K562 (cell line): ENCODE data around the gene AK4. TPM values are rescaled to one million over a fixed set of nuclear protein-coding genes. Genes with fewer than 3 reads are reported as not detected.

Source experiments
- CEBPB ChIP-seq: fragments of 450-650 bp; IDR thresholded peaks from 2 replicates; pipeline ENCODE4 v1.6.1; 2016; ENCODE audit warnings: missing genetic modification characterization, missing compliant biosample characterization
- FOXM1 ChIP-seq, 2 experiments: fragments of 450-650 bp in 1 of 2; sonication (generic) in 1 of 2; formaldehyde crosslinking in 1 of 2; IDR thresholded peaks; 2 replicates each; pipeline versions ENCODE4 v1.6.1 to v1.9.0; 2017 to 2022; ENCODE audit warnings: low read depth in 2 of 2, mild to moderate bottlenecking in 2 of 2, missing genetic modification reagents in 1 of 2, moderate library complexity in 1 of 2
- FOXP1 ChIP-seq: sonication (generic); formaldehyde crosslinking; IDR thresholded peaks from 2 replicates; pipeline ENCODE4 v1.8.0; 2022; ENCODE audit warnings: mild to moderate bottlenecking, missing genetic modification reagents
- KAT2B ChIP-seq: IDR thresholded peaks from one replicate; pipeline ENCODE4 v1.6.1; 2012; ENCODE audit warnings: low read depth, mild to moderate bottlenecking, control low read depth, inconsistent platforms, low read length, moderate library complexity
- MAZ ChIP-seq, 2 experiments: fragments of 450-650 bp in 1 of 2; sonication (generic) in 1 of 2; formaldehyde crosslinking; IDR thresholded peaks in 1 of 2; conservative IDR thresholded peaks in 1 of 2; 2 replicates each; pipeline versions ENCODE4 v1.4.0 to v1.5.0; 2020; ENCODE audit warnings: mild to moderate bottlenecking in 1 of 2, missing genetic modification reagents in 1 of 2
- NR2C2 ChIP-seq, 2 experiments: fragments of 200-800 bp in 1 of 2; sonication (Bioruptor generic) in 1 of 2; sonication (generic) in 1 of 2; formaldehyde crosslinking in 1 of 2; IDR thresholded peaks; 2 replicates each; pipeline versions ENCODE4 v1.6.1 to v1.8.0; 2016 to 2022; ENCODE audit warnings: mild to moderate bottlenecking in 1 of 2, missing compliant biosample characterization in 1 of 2, missing genetic modification characterization in 1 of 2, missing genetic modification reagents in 1 of 2
- POLR2A ChIP-seq: fragments of 450-650 bp; conservative IDR thresholded peaks from 2 replicates; pipeline ENCODE4 v1.6.1; 2016
- POLR2H ChIP-seq: IDR thresholded peaks from 2 replicates; pipeline ENCODE4 v1.6.1; 2016; ENCODE audit warnings: missing genetic modification characterization, low read depth, mild to moderate bottlenecking, control low read depth, missing compliant biosample characterization, moderate library complexity
- PURB ChIP-seq: sonication (generic); formaldehyde crosslinking; IDR thresholded peaks from 2 replicates; pipeline ENCODE4 v1.9.0; 2021; ENCODE audit warnings: low read depth, mild to moderate bottlenecking, missing genetic modification reagents
- PYGO2 ChIP-seq: fragments of 450-650 bp; IDR thresholded peaks from 2 replicates; pipeline ENCODE4 v1.6.1; 2016; ENCODE audit warnings: mild to moderate bottlenecking, missing genetic modification characterization, moderate library complexity, missing compliant biosample characterization
- SAFB2 ChIP-seq: fragments of 200-400 bp; formaldehyde crosslinking; IDR thresholded peaks from 2 replicates; pipeline ENCODE4 v1.6.1; 2018; ENCODE audit warnings: borderline replicate concordance, low read length, low read depth, moderate library complexity; ENCODE audit not compliant: severe bottlenecking
- SIX5 ChIP-seq, 2 experiments: IDR thresholded peaks; 2 replicates each; pipeline ENCODE4 v1.6.1; 2011; ENCODE audit warnings: low read length in 2 of 2, borderline replicate concordance in 1 of 2, low read depth in 1 of 2, mild to moderate bottlenecking in 1 of 2, moderate library complexity in 1 of 2; ENCODE audit not compliant: insufficient read depth in 1 of 2
- TCFL5 ChIP-seq: fragments of 250-450 bp; sonication (Bioruptor Pico); conservative IDR thresholded peaks from 2 replicates; pipeline ENCODE4 v1.6.1; 2021; ENCODE audit warnings: mild to moderate bottlenecking, moderate library complexity, matching md5 sums
- ZNF311 ChIP-seq: fragments of 250-450 bp; sonication (Bioruptor Pico); IDR thresholded peaks from 2 replicates; pipeline ENCODE4 v1.4.0; 2020; ENCODE audit warnings: mild to moderate bottlenecking, moderate library complexity
- ZNF316 ChIP-seq: fragments of 450-650 bp; IDR thresholded peaks from 2 replicates; pipeline ENCODE4 v1.6.1; 2016
- ZNF766 ChIP-seq: fragments of 200-800 bp; sonication (Bioruptor generic); conservative IDR thresholded peaks from 2 replicates; pipeline ENCODE4 v1.6.1; 2016; ENCODE audit warnings: missing genetic modification characterization, missing compliant biosample characterization
- ZNF830 ChIP-seq: fragments of 250-450 bp; sonication (Bioruptor Pico); IDR thresholded peaks from 2 replicates; pipeline ENCODE4 v1.5.0; 2021; ENCODE audit warnings: mild to moderate bottlenecking
- ZSCAN29 ChIP-seq: fragments of 450-650 bp; IDR thresholded peaks from 2 replicates; pipeline ENCODE4 v1.6.1; 2017
- polyA plus RNA-seq, 8 experiments: library from polyadenylated mRNA; depleted of rRNA in 4 of 8; stranded (reverse) in 5 of 8; unstranded in 3 of 8; fragments of >200 nt; fragmentation: Nextera tagmentation in 2 of 8; fragmentation: Illumina TruSeq in 1 of 8; extraction: Ambion mirVana in 2 of 8; extraction: Trizol in 1 of 8; gene quantifications; 2 replicates each; pipeline versions ENCODE4 v1.2.1 to v1.2.3, GENCODE V29; 2011 to 2014; ENCODE audit warnings: inconsistent platforms in 1 of 8, missing spikeins in 1 of 8
- total RNA-seq, 7 experiments: library from RNA; depleted of rRNA in 6 of 7; stranded (reverse); fragments of >200 nt in 6 of 7; fragmentation: Illumina TruSeq in 2 of 7; extraction: Trizol in 2 of 7; gene quantifications; 2 replicates each; pipeline versions ENCODE4 v1.2.1 to v1.2.3, GENCODE V29; 2011 to 2021; ENCODE audit warnings: low replicate concordance in 1 of 7
- TF ChIP-seq, protein P1 (sequence below): sonication (generic); formaldehyde crosslinking; IDR thresholded peaks from 2 replicates; pipeline ENCODE4 v1.8.0; 2023; ENCODE audit warnings: mild to moderate bottlenecking, missing genetic modification reagents
- TF ChIP-seq, protein P2 (sequence below): fragments of 450-650 bp; IDR thresholded peaks from 2 replicates; pipeline ENCODE4 v1.7.1; 2018; ENCODE audit warnings: mild to moderate bottlenecking, low read depth; ENCODE audit not compliant: partially characterized antibody
- TF ChIP-seq, protein P3 (sequence below): IDR thresholded peaks from 2 replicates; pipeline ENCODE4 v1.6.1; 2011; ENCODE audit not compliant: insufficient read length; ENCODE audit errors: extremely low read depth

AK4 gene
- total and polyA plus RNA-seq, 9 of the 15 experiments (the other 6 are each of a cell fraction or from before 2014, with no cell fraction given), result 10.4 to 96.6 (median 21.5) TPM

DNA sequence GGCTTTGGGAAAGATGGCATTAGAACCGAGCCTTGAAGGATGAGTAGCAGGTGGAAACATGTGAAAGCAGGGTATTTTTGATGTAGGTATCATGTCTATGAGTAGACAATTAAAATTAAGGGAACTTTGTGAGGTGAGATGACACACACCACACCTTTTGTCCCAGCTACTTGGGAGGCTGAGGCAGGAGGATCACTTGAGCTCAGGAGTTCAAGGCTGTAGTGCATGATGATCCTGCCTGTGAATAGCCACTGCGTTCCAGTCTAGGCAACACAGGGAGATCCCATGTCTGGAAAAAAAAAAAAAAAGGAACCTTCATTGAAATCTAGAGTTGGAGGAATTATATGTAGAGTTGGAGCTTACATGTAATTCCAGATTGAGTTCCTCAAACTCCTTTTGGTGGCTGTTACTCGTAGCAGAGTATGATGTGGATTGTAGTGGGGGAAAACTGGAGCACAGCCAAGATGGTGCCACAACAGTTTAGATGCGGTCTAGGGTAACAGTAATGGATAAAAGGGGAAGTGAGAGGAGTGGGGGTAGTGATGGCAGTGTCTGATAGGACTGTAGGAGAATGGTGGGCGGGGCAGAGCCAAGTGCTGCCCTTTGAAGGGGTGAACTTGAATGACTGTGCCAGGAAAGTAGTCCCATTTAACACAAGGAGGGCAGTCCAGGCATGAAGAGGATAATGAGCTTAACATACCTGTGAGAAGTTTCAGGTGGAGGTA is 17.4 kb downstream of the AK4 start (continued):
- no peak for TF ChIP-seq ZNF311
- TF ChIP-seq PYGO2 (tag), result no peak
- TF ChIP-seq NR2C2 (CRISPR knock-in tag; IDR thresholded peaks at IDR 0.05), result no peak
- no peak for TF ChIP-seq NR2C2 (tag; IDR thresholded peaks at IDR 0.05)
- TF ChIP-seq FOXM1 (IDR thresholded peaks at IDR 0.05; ENCODE audit: low read depth), result no peak
- TF ChIP-seq FOXM1 (CRISPR knock-in tag; IDR thresholded peaks at IDR 0.05; ENCODE audit: low read depth), result no peak
- TF ChIP-seq, protein P1, sequence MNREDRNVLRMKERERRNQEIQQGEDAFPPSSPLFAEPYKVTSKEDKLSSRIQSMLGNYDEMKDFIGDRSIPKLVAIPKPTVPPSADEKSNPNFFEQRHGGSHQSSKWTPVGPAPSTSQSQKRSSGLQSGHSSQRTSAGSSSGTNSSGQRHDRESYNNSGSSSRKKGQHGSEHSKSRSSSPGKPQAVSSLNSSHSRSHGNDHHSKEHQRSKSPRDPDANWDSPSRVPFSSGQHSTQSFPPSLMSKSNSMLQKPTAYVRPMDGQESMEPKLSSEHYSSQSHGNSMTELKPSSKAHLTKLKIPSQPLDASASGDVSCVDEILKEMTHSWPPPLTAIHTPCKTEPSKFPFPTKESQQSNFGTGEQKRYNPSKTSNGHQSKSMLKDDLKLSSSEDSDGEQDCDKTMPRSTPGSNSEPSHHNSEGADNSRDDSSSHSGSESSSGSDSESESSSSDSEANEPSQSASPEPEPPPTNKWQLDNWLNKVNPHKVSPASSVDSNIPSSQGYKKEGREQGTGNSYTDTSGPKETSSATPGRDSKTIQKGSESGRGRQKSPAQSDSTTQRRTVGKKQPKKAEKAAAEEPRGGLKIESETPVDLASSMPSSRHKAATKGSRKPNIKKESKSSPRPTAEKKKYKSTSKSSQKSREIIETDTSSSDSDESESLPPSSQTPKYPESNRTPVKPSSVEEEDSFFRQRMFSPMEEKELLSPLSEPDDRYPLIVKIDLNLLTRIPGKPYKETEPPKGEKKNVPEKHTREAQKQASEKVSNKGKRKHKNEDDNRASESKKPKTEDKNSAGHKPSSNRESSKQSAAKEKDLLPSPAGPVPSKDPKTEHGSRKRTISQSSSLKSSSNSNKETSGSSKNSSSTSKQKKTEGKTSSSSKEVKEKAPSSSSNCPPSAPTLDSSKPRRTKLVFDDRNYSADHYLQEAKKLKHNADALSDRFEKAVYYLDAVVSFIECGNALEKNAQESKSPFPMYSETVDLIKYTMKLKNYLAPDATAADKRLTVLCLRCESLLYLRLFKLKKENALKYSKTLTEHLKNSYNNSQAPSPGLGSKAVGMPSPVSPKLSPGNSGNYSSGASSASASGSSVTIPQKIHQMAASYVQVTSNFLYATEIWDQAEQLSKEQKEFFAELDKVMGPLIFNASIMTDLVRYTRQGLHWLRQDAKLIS (CRISPR knock-in tag), result no peak
- TF ChIP-seq POLR2H, result no peak
- TF ChIP-seq, protein P2, sequence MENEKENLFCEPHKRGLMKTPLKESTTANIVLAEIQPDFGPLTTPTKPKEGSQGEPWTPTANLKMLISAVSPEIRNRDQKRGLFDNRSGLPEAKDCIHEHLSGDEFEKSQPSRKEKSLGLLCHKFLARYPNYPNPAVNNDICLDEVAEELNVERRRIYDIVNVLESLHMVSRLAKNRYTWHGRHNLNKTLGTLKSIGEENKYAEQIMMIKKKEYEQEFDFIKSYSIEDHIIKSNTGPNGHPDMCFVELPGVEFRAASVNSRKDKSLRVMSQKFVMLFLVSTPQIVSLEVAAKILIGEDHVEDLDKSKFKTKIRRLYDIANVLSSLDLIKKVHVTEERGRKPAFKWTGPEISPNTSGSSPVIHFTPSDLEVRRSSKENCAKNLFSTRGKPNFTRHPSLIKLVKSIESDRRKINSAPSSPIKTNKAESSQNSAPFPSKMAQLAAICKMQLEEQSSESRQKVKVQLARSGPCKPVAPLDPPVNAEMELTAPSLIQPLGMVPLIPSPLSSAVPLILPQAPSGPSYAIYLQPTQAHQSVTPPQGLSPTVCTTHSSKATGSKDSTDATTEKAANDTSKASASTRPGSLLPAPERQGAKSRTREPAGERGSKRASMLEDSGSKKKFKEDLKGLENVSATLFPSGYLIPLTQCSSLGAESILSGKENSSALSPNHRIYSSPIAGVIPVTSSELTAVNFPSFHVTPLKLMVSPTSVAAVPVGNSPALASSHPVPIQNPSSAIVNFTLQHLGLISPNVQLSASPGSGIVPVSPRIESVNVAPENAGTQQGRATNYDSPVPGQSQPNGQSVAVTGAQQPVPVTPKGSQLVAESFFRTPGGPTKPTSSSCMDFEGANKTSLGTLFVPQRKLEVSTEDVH, result no peak
- no peak for TF ChIP-seq CEBPB (tag)
- TF ChIP-seq FOXP1, result no peak
- no peak for TF ChIP-seq PURB
- TF ChIP-seq SIX5 (IDR thresholded peaks at IDR 0.05; ENCODE audit: borderline replicate concordance in 1 of 2, insufficient read depth in 1 of 2, low read depth in 1 of 2, low read length in 2 of 2), result no peak
- TF ChIP-seq ZNF766, result no peak
- no peak for TF ChIP-seq TCFL5 (CRISPR knock-in tag)
- no peak for TF ChIP-seq ZSCAN29
- TF ChIP-seq, protein P3, sequence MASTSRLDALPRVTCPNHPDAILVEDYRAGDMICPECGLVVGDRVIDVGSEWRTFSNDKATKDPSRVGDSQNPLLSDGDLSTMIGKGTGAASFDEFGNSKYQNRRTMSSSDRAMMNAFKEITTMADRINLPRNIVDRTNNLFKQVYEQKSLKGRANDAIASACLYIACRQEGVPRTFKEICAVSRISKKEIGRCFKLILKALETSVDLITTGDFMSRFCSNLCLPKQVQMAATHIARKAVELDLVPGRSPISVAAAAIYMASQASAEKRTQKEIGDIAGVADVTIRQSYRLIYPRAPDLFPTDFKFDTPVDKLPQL, result no peak
- no peak for TF ChIP-seq SAFB2
- TF ChIP-seq MAZ (CRISPR knock-in tag; conservative IDR thresholded peaks at IDR 0.05 in 1 of 2, IDR thresholded peaks at IDR 0.05 in 1 of 2), result peak in 1 of 2 experiments; percentile 47; a peak in 1 of 4 replicates
- no peak for TF ChIP-seq ZNF830 (CRISPR knock-in tag)
- no peak for TF ChIP-seq ZNF316
- TF ChIP-seq KAT2B, result no peak
- no peak for TF ChIP-seq POLR2A
